22Rv1 (cell line): ENCODE measurements around the gene ALAS1.

Experiments used
- ZFX ChIP-seq: fragments of 450-650 bp; IDR thresholded peaks from 2 replicates; pipeline ENCODE4 v1.6.1; 2017; ENCODE audit warnings: antibody characterized with exemption, borderline replicate concordance
- TF ChIP-seq, protein P1 (sequence below): fragments of 450-650 bp; IDR thresholded peaks from 2 replicates; pipeline ENCODE4 v1.5.1; 2017; ENCODE audit warnings: mild to moderate bottlenecking

DNA sequence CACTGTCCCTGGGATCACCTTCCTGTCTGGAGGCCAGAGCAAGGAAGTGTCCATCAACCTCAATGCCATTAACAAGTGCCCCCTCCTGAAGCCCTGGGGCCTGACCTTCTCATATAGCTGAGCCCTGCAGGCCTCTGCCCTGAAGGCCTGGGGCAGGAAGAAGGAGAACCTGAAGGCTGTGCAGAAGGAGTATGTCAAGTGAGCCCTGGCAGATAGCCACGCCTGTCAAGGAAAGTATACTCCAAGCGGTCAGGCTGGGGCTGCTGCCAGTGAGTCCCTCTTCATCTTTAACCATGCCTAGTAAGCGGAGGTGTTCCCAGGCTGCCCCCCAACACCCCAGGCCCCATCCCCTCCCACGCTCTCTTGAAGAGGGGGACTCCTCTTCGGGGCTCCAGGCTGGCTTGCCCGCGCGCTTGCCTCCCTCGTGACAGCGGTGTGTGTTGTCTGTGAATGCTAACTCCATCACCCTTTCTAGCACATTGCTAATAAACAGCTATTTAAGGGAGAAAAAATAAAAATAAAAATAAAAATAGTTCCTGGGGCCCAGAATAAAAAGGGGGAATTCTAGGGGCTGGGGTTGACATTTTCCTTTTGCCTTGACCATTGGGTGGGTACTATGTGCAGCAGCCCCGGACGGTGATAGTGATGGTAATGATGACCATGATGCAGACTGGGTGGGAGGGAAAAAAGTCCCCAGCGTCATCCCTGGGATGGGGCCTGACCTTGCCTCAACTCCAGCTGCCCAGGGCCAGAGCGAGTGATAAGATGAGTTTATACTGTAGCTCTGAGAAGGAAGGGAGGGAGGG is 3.3 kb upstream of the ALAS1 start:
- TF ChIP-seq, protein P1, sequence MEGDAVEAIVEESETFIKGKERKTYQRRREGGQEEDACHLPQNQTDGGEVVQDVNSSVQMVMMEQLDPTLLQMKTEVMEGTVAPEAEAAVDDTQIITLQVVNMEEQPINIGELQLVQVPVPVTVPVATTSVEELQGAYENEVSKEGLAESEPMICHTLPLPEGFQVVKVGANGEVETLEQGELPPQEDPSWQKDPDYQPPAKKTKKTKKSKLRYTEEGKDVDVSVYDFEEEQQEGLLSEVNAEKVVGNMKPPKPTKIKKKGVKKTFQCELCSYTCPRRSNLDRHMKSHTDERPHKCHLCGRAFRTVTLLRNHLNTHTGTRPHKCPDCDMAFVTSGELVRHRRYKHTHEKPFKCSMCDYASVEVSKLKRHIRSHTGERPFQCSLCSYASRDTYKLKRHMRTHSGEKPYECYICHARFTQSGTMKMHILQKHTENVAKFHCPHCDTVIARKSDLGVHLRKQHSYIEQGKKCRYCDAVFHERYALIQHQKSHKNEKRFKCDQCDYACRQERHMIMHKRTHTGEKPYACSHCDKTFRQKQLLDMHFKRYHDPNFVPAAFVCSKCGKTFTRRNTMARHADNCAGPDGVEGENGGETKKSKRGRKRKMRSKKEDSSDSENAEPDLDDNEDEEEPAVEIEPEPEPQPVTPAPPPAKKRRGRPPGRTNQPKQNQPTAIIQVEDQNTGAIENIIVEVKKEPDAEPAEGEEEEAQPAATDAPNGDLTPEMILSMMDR = no peak
- TF ChIP-seq ZFX = no peak
